GM11168 (cell line): Measurements from ENCODE around the gene CHI3L1.

Experiments
- in situ Hi-C: fragments of 300-500 bp; cut with MboI; formaldehyde crosslinking; loops from one replicate; pipeline ENCODE4 v1.12.0; 2022; ENCODE audit warnings: low sequenced_read_pairs; ENCODE audit not compliant: unreplicated experiment

The CHI3L1 gene

DNA sequence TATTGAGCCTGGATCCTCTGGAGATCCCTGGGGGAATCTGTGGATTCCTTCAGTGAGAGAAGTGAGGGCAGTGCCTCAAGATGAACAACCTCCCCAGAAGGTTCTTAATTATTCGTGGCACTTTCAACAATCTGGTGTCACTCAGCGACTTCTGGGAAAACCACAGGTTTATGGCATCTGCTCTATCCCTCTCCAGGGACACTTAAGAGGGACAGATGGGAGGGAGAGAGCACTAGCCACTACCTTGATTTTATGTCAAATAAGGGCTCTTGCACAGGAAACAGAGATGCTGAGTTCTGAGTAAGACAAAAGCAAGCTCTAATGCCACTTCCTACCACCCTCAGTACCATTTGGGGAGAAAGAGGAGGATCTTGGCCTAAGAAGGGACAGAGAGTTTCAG, 21.2 kb upstream of the CHI3L1 start:
- in situ Hi-C loops, result no loop called here

DNA sequence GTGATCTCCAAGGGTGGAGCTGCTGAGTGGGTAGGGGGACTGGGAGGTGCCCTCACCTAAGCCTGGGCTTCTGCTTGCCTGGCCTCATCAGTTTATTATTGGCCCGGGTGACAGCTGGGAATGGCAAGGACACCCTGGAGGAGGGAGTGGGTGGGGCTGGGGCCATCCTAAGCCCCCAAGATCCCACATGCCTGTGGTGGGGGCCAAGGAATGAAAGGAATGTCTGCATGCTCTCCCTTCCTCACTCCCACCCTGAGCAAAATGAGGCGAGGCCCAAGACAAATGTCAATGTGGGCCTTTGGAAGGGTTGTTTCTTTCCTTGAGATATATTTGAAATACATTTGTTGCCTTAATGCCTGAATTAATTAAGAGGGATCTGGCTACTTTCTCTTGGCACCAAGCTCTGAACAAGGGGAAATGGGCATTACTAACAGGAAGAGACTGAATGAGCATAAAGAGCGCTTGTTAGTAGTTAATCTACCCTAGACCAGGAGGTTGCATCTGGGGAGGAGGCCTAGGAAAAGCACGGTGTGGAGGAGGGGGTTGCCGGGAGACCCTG, 19.7 kb upstream of the CHI3L1 start:
- in situ Hi-C loops, result no loop called here

DNA sequence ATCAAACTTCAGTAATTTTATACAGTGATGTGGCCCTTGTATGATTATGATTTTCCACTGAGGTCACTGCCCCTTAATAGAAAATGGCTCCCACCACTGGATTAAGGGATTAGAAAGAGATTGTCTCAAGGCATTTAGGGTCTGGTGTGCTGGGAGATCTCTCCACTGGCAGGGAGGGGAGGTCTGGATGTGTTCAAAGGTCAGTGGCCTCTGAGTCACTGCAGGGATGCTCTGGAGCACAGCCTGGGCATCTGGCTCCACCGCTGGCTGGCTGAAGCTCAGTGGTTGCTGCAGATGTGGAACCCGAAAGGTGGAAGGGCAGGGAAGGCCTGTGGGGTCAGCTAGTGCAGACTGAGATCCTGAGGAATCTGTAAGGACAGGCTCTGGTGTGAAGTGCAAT, 18.3 kb upstream of the CHI3L1 start:
- in situ Hi-C loops, result no loop called here

DNA sequence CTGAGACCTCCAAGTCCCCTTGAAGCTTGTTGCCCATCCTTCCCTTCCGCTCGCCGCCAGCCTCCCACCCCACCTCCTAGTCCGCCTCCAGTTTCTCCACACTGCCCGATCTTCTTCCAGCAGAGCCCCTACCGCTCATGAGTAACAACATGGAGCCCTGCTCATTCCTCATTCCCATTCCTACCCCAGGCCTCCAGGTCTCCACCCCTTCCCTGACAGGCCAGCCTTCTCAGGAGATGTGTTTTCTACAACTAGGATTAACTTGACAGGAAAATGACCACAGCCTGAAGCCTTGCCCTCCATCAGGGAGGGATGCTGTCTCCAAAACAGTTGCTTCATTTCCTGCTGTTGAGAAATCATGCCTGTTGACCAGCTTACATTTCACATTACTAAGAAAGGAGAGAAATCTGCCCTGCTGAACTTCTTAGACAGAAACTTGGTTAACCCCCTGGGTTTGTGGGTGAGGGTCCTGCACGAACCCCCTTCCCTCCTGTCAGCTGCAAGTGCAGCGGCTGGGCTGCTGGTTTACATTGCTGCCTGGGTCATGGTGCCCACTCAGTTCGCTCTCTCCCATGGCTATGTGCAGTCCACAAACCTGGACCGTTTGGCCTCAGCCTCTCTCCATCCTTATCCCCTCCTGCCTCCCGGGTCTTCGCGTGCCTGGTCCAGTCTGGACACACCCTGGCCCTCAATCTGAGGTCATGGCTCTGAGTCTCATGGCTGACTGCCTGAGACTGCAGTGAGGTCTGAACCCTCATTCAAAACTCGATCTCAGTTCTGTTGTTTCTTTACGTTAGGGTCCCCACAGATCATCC, 16.1 kb upstream of the CHI3L1 start:
- in situ Hi-C loops, result no loop called here

DNA sequence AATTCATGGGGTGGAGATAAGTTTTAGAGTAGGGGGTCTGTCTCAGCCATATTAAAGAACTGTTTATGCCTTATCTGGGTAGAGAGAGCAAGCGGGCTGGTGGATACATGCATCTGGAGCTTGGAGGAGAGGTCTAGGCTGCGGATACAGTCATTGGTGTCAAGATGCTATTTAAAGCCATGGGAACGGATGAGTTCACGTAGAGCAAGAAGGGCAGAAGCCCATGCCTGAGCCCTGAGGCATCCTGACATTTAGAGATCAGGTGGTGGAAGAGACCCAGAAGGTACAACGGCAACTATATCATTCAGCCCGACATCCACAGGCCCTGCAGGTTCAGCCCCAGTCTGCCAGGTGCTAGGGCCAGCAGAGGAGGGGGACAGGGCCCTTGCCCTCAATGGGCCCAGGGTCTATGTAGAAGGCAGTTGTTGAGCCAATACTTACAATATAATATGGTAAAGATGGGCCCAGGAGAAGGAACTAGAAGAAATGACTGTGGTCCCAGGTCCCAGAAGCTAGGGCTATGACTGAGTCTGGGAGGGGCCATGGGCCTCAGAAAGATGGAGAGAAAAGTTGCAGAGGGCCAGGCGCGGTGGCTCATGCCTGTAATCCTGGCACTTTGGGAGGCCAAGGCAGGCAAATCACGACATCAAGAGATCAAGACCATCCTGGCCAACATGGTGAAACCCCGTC, 15.2 kb upstream of the CHI3L1 start:
- in situ Hi-C loops, result no loop called here

DNA sequence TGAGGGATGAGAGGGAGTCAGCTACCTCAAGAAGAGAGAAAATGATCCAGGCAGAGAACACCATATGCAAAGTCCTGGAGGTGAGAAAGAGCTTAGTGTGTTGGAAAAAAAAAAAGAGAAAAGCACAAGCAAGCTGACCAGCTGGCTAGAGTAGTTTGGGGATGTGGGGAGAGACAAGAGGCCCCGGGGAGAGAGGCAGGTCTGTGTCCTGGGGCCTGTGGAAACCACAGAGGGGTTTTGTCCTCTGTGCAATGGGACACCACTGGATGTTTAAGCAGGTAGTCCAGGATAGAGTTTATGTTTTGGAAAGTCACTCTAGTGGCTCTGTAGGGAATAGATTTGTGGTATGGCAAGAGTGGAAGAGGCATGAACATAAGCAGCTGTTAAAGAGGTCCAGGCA, 14.4 kb upstream of the CHI3L1 start:
- in situ Hi-C loops, result no loop called here

DNA sequence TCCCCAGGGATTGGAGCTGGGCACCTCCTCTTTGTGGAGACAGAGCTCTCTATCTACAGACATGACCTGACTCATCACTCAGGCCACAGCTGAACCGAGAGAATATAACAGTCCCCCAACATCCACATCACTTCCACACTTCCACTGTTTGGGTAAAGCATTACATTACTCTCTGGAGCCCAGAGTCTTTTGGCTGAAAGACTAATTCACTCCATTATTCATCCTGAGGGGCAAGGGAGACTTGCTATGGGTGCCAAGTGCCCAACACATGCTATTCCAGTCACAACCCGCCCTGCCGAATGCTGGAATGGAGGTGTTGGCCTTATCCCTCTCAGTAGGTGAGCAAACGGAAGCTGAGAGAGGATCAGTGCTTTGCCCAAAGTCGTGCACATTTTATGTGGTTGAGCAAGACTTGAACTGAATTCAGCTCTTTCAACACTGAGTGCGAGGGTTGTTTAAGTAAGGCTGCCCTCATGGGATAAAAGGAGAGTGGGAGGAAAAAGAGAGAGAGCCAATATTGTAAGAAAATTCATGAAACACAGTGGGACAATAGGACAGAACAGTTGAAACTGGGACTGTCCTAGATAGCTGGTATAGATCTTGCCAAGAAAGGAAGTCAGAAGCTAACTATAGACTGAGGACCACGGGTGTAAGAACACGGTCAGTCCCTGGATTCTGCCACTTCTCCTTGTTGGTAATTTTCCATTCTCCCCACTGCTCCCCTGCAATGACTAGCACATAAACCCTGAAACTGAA, 13.5 kb upstream of the CHI3L1 start:
- in situ Hi-C loops, result no loop called here

DNA sequence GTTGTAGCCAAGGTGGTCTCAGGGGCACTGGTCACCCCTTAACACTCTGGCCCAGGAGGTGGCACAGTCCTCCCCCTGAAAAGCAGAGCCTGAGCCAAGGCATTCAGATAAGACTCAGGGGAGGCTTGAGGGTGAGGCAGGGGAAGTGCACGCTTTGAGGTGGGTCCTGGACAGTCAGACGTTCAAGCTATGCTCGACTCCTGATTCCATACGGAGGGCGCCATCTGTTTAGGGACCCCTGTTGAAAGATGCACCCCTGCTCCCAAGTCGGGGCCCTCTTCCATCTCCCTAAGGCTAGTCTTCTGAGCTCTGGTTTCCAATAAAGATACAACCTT, 12.9 kb upstream of the CHI3L1 start:
- in situ Hi-C loops, result no loop called here

DNA sequence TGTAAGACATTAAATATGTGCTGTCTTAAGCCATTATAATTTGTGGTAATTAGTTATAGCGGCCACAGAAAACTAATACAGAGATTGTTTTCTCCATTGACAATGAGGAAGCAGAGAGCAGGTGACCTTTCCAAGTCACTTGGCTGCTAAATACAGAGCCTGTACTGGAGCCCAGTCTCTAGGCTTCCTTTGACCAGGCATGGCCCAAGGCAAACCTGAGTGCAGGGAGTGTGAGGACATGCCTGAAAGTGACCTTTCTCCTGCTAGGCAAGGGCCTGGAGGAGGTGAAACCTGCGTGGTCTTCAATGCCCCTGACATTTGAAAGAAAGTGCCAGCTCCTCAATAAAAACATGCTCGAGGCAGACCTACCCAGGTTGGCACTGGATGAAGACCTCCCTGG, 12.5 kb upstream of the CHI3L1 start:
- in situ Hi-C loops, result no loop called here

DNA sequence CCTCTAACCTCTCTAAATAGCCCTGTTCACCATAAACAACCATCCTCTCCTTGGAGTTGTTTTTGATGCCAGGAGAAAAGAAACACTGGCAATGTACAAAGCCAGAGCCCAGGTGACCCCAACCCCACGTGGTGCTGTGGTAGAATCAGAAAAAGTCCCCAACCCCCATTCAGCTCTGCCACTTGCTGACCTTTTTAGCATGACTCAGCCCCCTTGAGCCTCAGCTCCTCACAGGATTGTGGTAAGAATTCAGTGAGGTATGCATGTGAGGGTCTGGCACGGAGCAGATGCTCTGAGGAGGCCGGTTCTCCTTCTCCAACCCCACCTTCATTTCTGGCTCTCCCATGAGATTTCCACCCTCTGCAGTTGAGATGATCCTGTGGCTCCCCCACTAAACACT, 11.1 kb upstream of the CHI3L1 start:
- in situ Hi-C loops, result no loop called here

DNA sequence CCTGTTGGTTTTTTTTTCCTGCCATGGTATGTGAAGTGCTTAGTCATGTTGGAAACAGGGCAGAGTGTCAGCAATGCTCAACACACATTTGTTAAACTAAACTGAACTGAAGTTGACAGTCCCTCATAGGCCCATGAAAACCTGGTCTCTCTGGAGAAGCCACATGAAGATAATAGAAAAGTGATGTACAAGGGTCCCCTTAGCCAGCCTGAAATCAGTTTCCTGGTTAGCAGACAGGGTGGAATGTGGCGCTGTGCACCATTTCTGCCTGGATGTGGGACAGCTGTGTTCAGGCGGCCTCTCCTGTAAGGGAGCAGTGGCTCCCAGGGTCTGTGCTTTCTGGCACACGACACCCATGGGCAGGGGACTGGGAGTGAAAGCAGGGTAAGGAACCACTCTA, 9.9 kb upstream of the CHI3L1 start:
- in situ Hi-C loops, result no loop called here

DNA sequence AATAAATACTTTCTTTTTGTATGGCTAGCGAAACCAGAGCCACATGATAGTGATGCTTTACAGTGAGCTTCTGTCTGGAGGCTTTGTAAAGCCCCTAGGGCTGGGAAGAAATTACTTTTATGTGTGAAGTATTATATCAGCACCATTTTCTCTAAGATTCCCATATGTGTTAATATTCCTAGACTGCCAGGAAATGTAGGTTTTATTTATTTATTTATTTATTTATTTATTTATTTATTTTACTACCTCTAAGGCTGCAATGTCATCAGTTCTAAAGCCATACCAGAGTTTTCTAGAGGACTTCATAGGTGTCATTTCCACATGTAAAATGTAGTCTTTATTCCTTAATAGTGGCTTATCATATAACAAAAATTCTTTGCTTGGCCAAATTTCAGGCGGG, 4.4 kb upstream of the CHI3L1 start:
- in situ Hi-C loops, result no loop called here

DNA sequence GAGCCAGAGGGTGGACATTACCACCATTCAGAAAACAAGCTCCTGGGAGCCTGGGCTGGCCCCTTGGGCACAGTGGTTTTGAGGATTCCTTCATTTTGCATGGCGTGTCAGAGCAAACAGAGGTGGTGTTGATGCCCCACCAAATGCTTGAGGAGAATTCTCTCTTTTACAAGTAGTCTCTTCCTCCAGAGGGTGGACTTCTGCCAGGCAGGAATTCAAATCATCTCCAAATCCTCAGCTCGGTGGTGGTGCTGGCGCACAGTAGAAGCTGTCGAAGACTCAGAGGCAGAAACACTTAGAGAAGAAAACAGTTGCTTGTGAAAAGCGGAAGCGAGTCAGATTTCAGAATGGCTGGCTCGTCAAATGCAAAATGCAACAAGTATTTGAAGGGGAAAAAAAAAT, 3.4 kb upstream of the CHI3L1 start:
- in situ Hi-C loops, result no loop called here

DNA sequence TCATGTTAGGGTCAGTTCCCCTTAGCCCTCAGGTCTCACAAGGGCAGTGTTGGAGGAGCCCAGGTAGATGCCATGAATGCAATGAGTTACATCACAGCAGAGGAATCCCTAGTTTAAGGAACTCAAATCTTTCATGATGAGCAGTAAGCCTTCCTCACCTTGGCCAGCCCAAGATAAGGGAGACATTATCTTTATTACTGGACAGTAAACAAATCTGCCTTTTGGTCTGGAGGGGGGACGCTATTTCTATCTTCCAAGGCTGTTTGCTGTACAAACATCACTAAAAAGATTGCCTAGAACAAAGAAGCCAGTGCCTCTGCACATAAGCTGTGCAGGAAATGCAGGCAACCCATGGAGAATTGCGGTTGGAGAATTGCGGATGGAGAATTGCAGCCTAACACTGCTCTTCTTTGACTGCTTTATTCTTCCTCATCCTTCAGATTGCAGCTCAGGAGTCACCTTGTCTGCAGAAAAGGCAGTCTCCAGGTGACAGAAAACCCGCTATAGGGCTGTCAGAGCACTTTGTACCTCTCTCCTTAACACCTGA, 2.3 kb upstream of the CHI3L1 start:
- in situ Hi-C loops, result no loop called here

DNA sequence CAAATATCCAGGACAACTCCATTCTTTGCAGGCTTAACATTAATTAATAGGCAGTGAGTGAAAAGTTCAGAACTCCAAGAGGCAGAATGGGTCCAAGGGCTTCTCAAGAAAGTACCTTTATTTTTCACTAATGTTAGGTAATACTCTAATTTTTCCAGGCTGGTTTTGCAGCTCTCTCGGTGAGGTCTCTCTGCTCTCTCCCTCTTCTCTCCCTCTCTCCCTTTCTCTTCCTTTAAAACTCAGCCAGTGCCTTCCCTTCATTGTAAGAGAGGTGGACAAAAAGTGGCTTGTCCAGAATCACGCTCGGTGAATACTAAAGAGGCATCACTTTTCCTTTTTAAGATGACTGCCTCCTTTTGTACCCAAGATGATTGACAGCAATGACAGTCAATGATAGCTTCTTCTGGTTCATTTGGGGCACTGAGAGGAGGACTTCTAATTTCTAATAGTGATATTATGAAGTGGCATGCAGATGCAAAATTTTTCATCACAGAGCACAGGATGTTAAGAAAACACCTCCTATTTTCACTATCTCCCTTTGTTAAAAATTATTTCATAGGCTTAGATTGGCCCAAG, 1.3 kb upstream of the CHI3L1 start:
- in situ Hi-C loops, result no loop called here

DNA sequence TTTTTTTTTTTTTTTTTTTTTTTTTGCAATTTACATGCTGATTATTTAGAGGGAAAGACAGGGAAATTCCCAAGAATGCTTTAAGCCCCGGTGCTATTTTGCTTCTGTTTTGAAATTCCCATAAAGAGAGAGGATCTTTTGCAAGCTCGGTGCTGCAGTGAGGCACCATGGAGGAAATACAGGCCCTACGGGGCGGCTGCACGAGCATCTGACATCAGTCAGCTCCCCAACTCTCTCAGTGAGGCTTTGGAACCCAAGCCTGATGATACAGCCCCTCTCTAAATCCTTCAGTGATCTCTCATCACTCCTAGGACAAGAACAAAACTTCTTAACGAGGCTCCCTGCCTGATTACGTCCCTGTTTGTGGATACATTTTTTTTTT, 791 bp upstream of the CHI3L1 start:
- in situ Hi-C loops, result no loop called here

DNA sequence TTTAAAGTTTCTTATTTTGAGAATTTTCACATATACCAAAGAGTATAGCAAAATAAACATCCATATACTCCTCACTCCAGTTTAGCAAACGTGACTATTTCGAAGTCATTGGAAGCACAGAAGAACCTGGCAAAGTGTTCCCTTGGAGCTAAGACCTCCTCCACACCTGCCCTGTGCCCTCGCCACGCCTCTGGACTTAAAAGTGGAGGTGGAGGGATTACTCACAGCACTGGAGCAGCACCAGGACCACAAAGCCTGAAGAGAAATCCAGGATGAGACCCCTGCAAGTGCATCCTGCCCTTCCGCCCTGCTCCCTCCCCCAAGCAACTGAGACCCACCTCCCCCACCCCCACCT, 436 bp downstream of the CHI3L1 start:
- in situ Hi-C loops, result no loop called here

DNA sequence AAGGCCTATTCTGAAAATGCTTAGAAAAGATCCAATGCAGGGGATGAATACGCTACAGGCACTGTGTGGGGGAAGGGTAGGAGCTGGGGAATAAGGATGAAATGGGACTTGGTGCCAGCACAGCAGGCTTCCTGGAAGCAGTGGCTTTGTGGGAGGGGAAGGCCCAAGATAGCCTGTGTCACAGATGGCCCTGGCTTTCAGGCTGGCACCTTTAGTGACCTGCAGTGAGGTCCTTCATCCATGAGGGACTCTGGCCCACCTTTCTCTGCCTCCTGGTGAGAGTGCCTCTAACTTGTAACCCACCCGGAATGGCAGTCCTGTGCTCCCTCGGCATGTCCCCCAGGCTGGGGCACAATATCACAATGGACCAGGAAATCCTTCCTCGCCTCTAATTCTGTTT, 919 bp downstream of the CHI3L1 start:
- in situ Hi-C loops, result no loop called here

DNA sequence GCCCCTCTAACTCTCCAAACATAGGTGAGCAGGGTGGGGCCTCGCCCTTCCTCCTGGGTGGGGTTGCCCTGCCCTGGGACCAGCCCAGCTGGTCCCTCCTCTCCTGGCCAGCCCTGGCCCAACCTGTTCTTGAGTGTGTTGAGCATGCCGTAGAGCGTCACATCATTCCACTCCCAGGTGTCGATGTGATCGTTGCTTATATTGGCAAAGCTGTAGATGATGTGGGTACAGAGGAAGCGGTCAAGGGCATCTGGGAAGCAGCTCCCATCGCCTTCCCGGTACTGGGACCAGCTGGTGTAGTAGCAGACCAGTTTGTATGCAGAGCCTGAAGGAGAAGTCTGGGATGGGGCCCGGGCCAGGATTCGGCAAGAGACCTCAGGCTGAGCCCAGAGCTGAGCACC, 1.4 kb downstream of the CHI3L1 start:
- in situ Hi-C loops, result no loop called here

DNA sequence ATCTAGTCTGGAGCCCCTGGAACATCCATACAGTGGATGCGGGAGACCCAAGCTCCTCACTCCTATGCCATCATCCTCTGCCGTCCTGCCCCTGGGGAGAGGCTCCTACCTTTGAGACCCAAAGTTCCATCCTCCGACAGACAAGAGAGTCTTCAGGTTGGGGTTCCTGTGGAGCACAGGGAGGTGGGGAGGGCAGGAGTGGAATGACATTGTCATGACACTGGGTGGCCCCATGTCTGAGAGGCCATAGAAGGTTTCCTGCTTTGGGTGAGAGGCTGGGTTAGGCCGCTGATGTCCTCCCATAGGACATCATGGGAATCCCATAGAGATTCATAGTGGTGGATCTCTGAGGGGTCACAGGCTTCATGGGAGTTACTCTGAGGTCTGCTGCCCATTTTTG, 2.0 kb downstream of the CHI3L1 start:
- in situ Hi-C loops, result no loop called here

DNA sequence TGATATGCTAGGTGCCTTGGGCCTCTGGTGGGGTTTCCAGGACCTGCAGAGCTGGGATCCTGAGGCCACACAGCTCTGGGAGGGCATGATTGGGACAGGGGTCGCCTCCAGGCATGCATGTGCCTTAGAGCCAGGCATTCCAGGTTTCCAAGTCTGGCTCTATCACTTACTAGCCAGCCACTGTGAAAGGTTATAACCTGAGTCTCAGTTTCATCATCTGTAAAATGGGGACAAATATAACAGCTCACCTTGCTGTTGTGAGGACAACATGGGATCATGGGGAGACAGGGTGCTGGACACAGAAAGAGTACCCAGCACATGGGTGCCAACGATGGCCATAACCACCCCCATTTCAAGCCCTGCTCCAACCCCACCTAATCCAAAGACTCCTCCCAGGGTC, 2.7 kb downstream of the CHI3L1 start:
- in situ Hi-C loops, result no loop called here
